Suprapubic skin (tissue), 3 donors: ENCODE results near the gene HSD11B1L.

Experiments
- CTCF ChIP-seq, 2 donors: fragments of 200-600 bp in 1 of 2; fragments of 450-650 bp in 1 of 2; sonication (generic) in 1 of 2; IDR thresholded peaks; one replicate each; pipeline ENCODE4 v1.5.1; 2016 to 2019; ENCODE audit warnings: antibody characterized with exemption in 2 of 2, mild to moderate bottlenecking in 1 of 2, moderate library complexity in 1 of 2
- EP300 ChIP-seq: sonication (generic); formaldehyde crosslinking; IDR thresholded peaks from one replicate; pipeline ENCODE4 v1.6.1; 2017; ENCODE audit warnings: antibody characterized with exemption
- POLR2A ChIP-seq, 2 donors: fragments of 450-650 bp; IDR thresholded peaks; one replicate each; pipeline ENCODE4 v1.6.1; 2017; ENCODE audit warnings: antibody characterized with exemption in 2 of 2, mild to moderate bottlenecking in 2 of 2, moderate library complexity in 2 of 2

DNA sequence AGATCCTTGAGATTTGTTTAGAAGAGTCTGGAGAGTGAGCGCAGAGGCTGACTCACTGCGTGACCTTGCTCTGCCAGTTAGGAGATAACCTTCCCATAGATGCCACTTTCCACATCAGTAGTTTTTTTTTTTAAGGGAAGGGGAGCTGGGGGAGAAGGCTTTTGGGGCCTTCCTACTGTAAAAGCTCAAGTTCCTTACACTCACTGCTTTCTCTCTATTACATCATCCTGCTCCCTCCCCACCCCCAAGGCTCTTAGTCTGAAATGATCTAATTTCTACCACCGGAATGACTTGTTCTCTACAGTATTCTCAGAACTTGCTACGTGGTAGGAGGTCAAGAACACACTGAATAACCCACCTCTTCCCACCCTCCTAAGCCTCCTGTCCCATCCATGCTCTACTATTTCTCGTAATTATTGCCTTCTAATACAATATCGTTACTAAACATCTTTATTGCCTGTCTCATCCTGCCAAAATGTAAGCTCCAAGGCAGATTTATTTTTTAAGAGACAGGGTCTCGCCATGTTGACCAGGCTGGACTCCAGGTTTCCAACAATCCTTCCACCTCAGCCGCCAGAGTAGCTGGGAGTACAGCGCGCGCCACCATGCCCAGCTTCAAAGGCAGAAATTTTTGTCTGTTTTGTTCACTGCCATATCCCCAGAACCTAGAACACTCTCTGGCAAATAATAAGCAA, 37.9 kb downstream of the HSD11B1L start:
- TF ChIP-seq CTCF (IDR thresholded peaks at IDR 0.05) (no peak), POLR2A (IDR thresholded peaks at IDR 0.05) (no peak), EP300 (no peak)
